ENCODE measurements around the gene LINC00237.

The LINC00237 gene

DNA sequence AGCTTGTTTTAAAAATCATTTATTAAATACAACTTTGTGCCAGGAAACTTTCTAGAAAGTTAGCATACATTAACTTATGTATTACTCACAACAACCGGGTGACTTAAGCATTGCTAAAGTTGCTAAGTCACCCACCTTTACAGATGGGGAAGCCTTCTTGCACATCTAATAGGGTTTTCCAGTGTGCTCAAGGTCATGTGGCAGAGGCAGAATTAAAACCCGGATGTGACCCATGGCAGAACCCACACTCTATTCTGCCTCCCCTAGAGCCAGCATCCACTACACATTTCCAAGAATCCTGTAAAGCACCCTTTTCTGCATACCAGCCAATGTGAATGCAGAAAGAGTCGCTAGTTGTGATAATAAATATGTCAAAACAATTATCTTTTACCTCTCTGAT is 13.4 kb downstream of the LINC00237 start:
- H3K9ac ChIP-seq (ENCODE audit: low read length): no peak overlapping the region
- H3K9me3 ChIP-seq (ENCODE audit: control insufficient read depth, insufficient read depth, low read depth, low read length): no peaks in the 10 kb centered on the region
- no peak overlapping the region for H3K4me3 ChIP-seq (ENCODE audit: low read depth, low read length)
- peaks cover 15% of the 10 kb centered on the region for H3K27me3 ChIP-seq (ENCODE audit: control insufficient read depth, insufficient read depth, low read length)
- no peak overlapping the region for H3K27ac ChIP-seq (ENCODE audit: low read depth, low read length)
- H3K36me3 ChIP-seq (ENCODE audit: control insufficient read depth, insufficient read depth, low read length): no peaks in the 10 kb centered on the region
- H3K4me1 ChIP-seq (ENCODE audit: control insufficient read depth, insufficient read depth, low read length): peaks cover 42% of the 10 kb centered on the region

DNA sequence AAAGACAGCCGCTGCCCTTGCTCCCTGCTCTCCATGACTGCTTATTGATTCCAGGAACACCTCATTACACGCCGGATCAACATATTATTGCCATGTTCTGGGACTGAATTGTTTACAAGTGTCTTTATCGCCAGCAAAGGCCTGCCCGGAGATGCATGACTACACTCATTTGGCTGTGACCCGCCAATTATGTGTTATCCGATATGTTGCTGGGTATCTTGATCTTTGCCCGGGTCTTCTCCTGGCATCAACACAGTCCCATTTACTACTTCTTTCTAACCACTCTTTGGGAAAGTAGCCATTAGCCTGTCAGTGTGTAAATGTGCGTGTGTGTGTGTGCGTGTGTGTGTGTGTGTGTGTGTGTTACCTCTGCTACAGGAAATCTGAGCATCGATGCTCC is 15.4 kb downstream of the LINC00237 start:
- Histone ChIP-seq H3K36me3 (ENCODE audit: control insufficient read depth, insufficient read depth, low read length) (no peaks in the 10 kb centered on the region), H3K4me1 (ENCODE audit: control insufficient read depth, insufficient read depth, low read length) (peaks cover 41% of the 10 kb centered on the region), H3K4me3 (ENCODE audit: low read depth, low read length) (peak overlapping the region; percentile 32), H3K27ac (ENCODE audit: low read depth, low read length) (peak overlapping the region; percentile 75; the same call in 1 of the 2 replicates), H3K9ac (ENCODE audit: low read length) (peak overlapping the region; percentile 18), H3K9me3 (ENCODE audit: control insufficient read depth, insufficient read depth, low read depth, low read length) (no peaks in the 10 kb centered on the region), H3K27me3 (ENCODE audit: control insufficient read depth, insufficient read depth, low read length) (no peaks in the 10 kb centered on the region)

DNA sequence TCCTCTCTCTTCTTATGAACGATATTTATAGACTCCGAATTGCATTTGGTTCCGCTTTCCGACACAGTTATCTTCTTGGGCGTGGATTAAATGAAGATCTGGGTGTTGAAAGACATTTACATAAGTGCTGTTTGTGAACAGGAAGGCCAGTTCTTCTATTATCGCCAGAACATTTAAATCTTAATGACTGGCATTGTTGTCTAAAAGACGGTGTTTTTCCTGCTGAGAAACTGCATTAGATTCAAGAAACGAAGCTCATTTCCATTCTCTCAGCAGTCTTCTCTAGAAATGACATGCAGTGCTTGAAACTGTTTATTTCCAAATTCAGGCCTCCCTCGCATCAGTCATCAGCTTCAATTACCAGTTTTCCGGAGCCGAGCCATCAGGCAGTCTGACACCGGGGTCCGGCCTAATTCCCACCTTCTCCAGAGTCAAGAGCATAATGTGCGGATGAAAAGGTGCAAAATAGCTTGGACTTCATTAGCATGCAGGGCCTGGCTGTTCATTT is 16.0 kb downstream of the LINC00237 start:
- Histone ChIP-seq H3K9me3 (ENCODE audit: control insufficient read depth, insufficient read depth, low read depth, low read length) (no peaks in the 10 kb centered on the region), H3K36me3 (ENCODE audit: control insufficient read depth, insufficient read depth, low read length) (no peaks in the 10 kb centered on the region), H3K4me3 (ENCODE audit: low read depth, low read length) (peak overlapping the region; percentile 32), H3K27me3 (ENCODE audit: control insufficient read depth, insufficient read depth, low read length) (no peaks in the 10 kb centered on the region), H3K4me1 (ENCODE audit: control insufficient read depth, insufficient read depth, low read length) (peaks cover 41% of the 10 kb centered on the region), H3K9ac (ENCODE audit: low read length) (peak overlapping the region; percentile 18), H3K27ac (ENCODE audit: low read depth, low read length) (peak overlapping the region; percentile 75; the same call in 1 of the 2 replicates)

DNA sequence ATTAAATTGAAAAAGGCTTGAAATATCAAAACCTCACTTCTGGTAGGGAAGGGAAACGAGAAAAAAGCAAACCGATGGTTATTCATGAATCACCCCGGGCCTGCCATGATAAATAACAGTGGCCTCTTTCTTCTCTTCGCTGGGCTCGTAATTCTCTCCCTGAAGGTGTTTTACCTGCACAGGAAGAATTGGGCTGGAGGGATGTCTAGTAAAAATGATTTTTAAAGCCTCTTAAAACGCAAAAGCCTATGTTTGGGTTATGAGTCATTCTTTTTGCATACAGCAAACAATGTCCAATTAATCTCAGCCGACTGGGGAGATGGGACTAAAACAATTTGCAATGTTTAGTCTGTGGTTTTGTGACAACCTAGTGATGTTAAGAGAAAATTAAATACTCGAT is 16.8 kb downstream of the LINC00237 start:
- H3K27me3 ChIP-seq (ENCODE audit: control insufficient read depth, insufficient read depth, low read length): no peaks in the 10 kb centered on the region
- H3K4me3 ChIP-seq (ENCODE audit: low read depth, low read length): no peak overlapping the region
- H3K4me1 ChIP-seq (ENCODE audit: control insufficient read depth, insufficient read depth, low read length): peaks cover 41% of the 10 kb centered on the region
- peak overlapping the region; percentile 75; the same call in 1 of the 2 replicates for H3K27ac ChIP-seq (ENCODE audit: low read depth, low read length)
- H3K9ac ChIP-seq (ENCODE audit: low read length): no peak overlapping the region
- H3K36me3 ChIP-seq (ENCODE audit: control insufficient read depth, insufficient read depth, low read length): no peaks in the 10 kb centered on the region
- H3K9me3 ChIP-seq (ENCODE audit: control insufficient read depth, insufficient read depth, low read depth, low read length): no peaks in the 10 kb centered on the region

DNA sequence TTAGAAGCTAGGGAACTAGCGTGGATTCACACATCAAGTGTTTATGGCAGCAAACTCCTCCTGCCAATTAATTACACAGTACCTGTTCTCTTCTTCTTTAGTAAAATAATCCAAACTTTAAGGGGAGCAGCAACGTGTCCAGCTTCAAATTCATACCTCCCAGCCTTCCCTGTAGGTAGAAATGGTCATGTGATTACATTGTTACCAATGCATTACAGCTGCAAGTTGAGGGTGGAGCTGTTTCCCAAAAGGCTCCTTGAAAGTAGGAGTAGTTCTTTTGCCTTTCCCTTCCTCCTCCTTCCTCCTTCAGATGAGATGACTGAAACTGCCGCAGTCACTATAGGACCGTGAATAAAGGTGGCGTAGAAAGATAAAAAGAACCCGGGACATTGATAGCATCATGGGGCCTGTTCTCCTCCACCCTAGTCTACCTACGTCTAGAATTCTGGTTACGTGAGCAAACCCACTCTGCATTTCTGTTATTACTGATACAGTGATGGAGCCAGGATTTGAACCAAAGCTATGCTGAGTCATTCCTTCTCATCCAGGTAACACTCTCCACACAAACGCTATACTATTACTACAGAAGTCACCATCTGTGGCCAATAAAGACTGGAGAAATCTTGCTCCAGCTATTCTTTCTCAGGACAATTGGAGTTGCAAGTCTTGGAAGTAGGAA is 18.2 kb downstream of the LINC00237 start:
- Histone ChIP-seq H3K9me3 (ENCODE audit: control insufficient read depth, insufficient read depth, low read depth, low read length) (no peaks in the 10 kb centered on the region), H3K27ac (ENCODE audit: low read depth, low read length) (no peak overlapping the region), H3K4me3 (ENCODE audit: low read depth, low read length) (no peak overlapping the region), H3K9ac (ENCODE audit: low read length) (no peak overlapping the region), H3K36me3 (ENCODE audit: control insufficient read depth, insufficient read depth, low read length) (no peaks in the 10 kb centered on the region), H3K27me3 (ENCODE audit: control insufficient read depth, insufficient read depth, low read length) (no peaks in the 10 kb centered on the region), H3K4me1 (ENCODE audit: control insufficient read depth, insufficient read depth, low read length) (peaks cover 40% of the 10 kb centered on the region)

DNA sequence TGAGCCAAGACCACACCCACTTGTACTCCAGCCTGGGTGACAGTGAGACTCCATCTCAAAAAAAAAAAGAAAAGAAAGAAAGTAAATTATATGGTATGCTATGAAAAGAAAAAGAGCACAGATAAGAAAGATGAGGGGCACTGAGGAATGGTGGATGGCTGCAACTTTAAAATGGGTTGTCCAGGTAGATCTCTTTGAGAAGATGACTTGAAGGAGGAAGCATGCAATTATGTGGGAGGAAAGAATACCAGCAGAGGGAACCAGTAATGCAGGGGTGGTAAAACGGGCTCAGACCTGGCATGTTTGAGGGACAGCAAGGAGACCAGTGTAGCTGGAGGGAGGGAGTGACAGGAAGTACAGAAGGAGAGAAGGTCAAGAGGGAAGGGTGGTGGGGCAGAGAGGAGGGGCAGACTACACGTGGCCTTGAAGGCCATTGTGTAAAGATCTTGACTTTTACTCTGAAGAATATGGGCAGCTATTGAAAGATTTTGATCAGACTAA is 22.3 kb downstream of the LINC00237 start:
- no peaks in the 10 kb centered on the region for H3K9me3 ChIP-seq (ENCODE audit: control insufficient read depth, insufficient read depth, low read depth, low read length)
- H3K9ac ChIP-seq (ENCODE audit: low read length): no peak overlapping the region
- no peaks in the 10 kb centered on the region for H3K27me3 ChIP-seq (ENCODE audit: control insufficient read depth, insufficient read depth, low read length)
- no peak overlapping the region for H3K27ac ChIP-seq (ENCODE audit: low read depth, low read length)
- H3K36me3 ChIP-seq (ENCODE audit: control insufficient read depth, insufficient read depth, low read length): no peaks in the 10 kb centered on the region
- no peak overlapping the region for H3K4me3 ChIP-seq (ENCODE audit: low read depth, low read length)
- peaks cover 12% of the 10 kb centered on the region for H3K4me1 ChIP-seq (ENCODE audit: control insufficient read depth, insufficient read depth, low read length)

DNA sequence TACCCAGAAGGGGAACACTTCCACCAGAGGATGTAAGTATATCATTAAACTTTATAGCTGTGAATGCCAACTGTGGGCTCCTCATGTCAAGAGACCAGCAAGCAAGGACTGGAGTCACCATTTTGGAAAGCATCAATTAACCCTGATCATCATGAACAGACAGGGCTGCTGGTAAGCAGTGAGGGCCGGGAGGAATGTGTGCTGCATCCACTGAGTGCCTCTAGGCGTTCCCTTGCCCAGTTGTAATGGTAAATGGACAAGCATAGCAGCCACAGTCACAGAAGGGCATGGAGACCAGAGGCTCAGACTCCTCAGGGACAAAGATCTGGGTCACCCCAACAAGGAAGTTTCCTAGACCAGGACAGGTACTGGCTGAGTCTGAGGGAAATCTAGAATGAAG is 23.6 kb downstream of the LINC00237 start:
- H3K9me3 ChIP-seq (ENCODE audit: control insufficient read depth, insufficient read depth, low read depth, low read length): no peaks in the 10 kb centered on the region
- H3K4me3 ChIP-seq (ENCODE audit: low read depth, low read length): no peak overlapping the region
- H3K27me3 ChIP-seq (ENCODE audit: control insufficient read depth, insufficient read depth, low read length): no peaks in the 10 kb centered on the region

DNA sequence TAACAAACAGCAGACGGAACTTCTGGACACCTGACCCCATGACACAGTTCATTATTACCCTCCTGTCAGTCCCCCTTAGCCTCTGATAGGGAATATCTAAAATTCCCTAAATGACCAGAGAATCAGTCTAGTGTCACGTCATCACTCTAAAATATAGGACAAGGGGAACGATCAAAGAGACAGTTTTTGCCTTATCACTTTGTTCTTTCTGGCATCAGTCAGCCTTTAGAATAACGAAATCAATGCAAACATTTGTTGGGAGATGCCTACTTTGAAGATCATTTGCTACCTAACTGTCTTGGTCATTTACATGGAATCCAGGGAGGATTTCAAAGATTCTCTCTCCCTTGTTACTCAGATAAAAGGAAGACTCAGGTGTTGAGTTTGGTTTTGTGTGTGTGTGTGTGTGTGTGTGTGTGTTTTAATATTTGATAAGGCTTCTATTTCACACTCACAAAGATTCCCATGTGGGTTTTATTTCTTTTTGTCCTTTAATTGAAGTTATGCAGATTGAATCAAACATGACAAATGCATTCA is 28.3 kb downstream of the LINC00237 start:
- no peak overlapping the region for H3K27ac ChIP-seq (ENCODE audit: low read depth, low read length)
- H3K36me3 ChIP-seq (ENCODE audit: control insufficient read depth, insufficient read depth, low read length): no peaks in the 10 kb centered on the region
- H3K4me1 ChIP-seq (ENCODE audit: control insufficient read depth, insufficient read depth, low read length): no peaks in the 10 kb centered on the region
- H3K27me3 ChIP-seq (ENCODE audit: control insufficient read depth, insufficient read depth, low read length): no peaks in the 10 kb centered on the region
- H3K9ac ChIP-seq (ENCODE audit: low read length): no peak overlapping the region
- no peak overlapping the region for H3K4me3 ChIP-seq (ENCODE audit: low read depth, low read length)
- H3K9me3 ChIP-seq (ENCODE audit: control insufficient read depth, insufficient read depth, low read depth, low read length): no peaks in the 10 kb centered on the region

More for the DNA sequence above, 23.6 kb downstream of the LINC00237 start:
- H3K27ac ChIP-seq (ENCODE audit: low read depth, low read length): no peak overlapping the region
- no peaks in the 10 kb centered on the region for H3K36me3 ChIP-seq (ENCODE audit: control insufficient read depth, insufficient read depth, low read length)
- no peak overlapping the region for H3K9ac ChIP-seq (ENCODE audit: low read length)
- peaks cover under 1% of the 10 kb centered on the region for H3K4me1 ChIP-seq (ENCODE audit: control insufficient read depth, insufficient read depth, low read length)

DNA sequence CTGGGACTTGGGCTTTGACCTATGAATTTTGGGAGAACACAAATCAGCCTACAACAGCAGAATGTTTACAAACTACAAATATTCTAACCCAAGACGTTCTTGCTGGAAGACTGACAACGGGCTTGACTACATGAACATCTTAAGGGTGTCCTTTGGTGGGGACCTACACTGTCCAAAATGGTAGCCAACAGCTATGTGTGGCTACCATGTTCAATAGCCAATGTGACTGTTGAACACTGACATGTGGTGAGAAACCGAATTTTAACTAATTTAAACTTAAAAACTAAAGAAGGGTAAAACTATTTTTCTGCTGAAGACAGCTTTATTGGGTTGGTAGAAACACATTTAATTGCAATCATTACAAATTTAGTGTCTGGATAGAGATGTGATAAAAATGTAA is 30.1 kb downstream of the LINC00237 start:
- Histone ChIP-seq H3K27me3 (ENCODE audit: control insufficient read depth, insufficient read depth, low read length) (no peaks in the 10 kb centered on the region), H3K27ac (ENCODE audit: low read depth, low read length) (no peak overlapping the region), H3K36me3 (ENCODE audit: control insufficient read depth, insufficient read depth, low read length) (no peaks in the 10 kb centered on the region), H3K4me3 (ENCODE audit: low read depth, low read length) (no peak overlapping the region), H3K9me3 (ENCODE audit: control insufficient read depth, insufficient read depth, low read depth, low read length) (no peaks in the 10 kb centered on the region), H3K9ac (ENCODE audit: low read length) (no peak overlapping the region), H3K4me1 (ENCODE audit: control insufficient read depth, insufficient read depth, low read length) (no peaks in the 10 kb centered on the region)

DNA sequence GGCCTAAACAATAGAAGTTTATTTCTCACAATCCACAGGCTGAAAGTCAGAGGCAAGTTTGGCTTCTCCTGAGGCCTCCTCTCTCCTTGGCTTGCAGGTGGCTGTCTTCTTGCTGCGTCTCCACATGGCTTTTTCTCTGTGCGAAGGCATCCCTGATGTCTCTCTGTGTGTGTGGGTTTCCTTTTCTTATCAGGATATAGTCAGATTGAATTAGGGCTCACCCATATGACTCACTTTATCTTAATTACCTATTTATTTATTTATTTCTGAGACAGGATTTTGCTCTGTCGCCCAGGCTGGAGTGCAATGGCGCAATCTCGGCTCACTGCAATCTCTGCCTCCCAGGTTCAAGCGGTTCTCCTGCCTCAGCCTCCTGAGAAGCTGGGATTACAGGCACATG is 30.7 kb downstream of the LINC00237 start:
- H3K27ac ChIP-seq (ENCODE audit: low read depth, low read length): no peak overlapping the region
- no peaks in the 10 kb centered on the region for H3K4me1 ChIP-seq (ENCODE audit: control insufficient read depth, insufficient read depth, low read length)
- no peak overlapping the region for H3K9ac ChIP-seq (ENCODE audit: low read length)
- no peak overlapping the region for H3K4me3 ChIP-seq (ENCODE audit: low read depth, low read length)
- H3K36me3 ChIP-seq (ENCODE audit: control insufficient read depth, insufficient read depth, low read length): no peaks in the 10 kb centered on the region
- H3K9me3 ChIP-seq (ENCODE audit: control insufficient read depth, insufficient read depth, low read depth, low read length): no peaks in the 10 kb centered on the region
- H3K27me3 ChIP-seq (ENCODE audit: control insufficient read depth, insufficient read depth, low read length): no peaks in the 10 kb centered on the region

DNA sequence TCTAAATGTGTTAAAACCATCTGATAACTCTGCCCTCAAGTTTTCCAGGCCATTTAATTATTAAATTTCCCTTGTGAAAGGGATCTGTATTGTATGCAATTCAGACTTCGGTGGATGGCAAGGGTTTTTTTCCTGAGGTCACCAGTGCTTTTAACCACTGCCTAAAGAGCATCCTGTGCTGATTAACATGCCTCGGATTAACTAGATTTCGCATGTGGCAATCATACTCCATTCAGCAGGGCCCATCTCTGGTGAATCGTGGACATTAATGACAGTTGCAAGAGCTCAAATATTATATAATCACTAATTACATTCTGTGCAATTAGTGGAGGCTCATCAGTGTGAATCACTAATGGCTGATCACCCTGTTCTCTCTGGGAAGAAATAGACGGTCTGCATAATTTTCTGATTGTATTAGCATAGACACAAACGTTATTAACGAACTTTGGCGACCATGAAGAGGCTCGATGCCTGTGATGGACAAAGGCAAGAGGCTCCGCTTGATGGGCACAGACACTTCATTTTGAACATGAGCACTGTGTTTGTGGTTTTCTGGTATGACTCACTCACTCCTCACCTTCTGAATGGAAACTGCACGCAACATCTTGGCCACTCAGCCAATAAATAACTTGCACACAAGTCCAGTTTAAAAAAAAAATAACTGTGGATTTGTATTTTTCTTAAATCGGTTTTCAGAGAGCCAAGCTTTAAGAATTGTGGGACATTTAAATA is 31.4 kb downstream of the LINC00237 start:
- Histone ChIP-seq H3K9ac (ENCODE audit: low read length) (no peak overlapping the region), H3K9me3 (ENCODE audit: control insufficient read depth, insufficient read depth, low read depth, low read length) (no peaks in the 10 kb centered on the region), H3K4me1 (ENCODE audit: control insufficient read depth, insufficient read depth, low read length) (no peaks in the 10 kb centered on the region), H3K36me3 (ENCODE audit: control insufficient read depth, insufficient read depth, low read length) (no peaks in the 10 kb centered on the region), H3K27me3 (ENCODE audit: control insufficient read depth, insufficient read depth, low read length) (no peaks in the 10 kb centered on the region), H3K4me3 (ENCODE audit: low read depth, low read length) (no peak overlapping the region), H3K27ac (ENCODE audit: low read depth, low read length) (no peak overlapping the region)
